ENCODE measurements around the gene NEUROD2.

Gene NEUROD2

GRCh38 chr17:39636587-39636926 lies 28.8 kb upstream of the NEUROD2 start:
- TF ChIP-seq CTCF (IDR thresholded peaks at IDR 0.05; ENCODE audit: borderline replicate concordance, insufficient read depth, low read depth, low read length): no peak
- peak overlapping the region; percentile 84 for H3K4me3 ChIP-seq (ENCODE audit: low read depth, low read length)

GRCh38 chr17:39635614-39636176 lies 28.0 kb upstream of the NEUROD2 start:
- H3K4me3 ChIP-seq (ENCODE audit: low read depth, low read length): no peak overlapping the region
- TF ChIP-seq CTCF (IDR thresholded peaks at IDR 0.05; ENCODE audit: borderline replicate concordance, insufficient read depth, low read depth, low read length): no peak

- peak; percentile 56; the same call in 1 of the 2 replicates for TF ChIP-seq CTCF (IDR thresholded peaks at IDR 0.05; ENCODE audit: borderline replicate concordance, insufficient read depth, low read depth, low read length)
- H3K4me3 ChIP-seq (ENCODE audit: low read depth, low read length): no peak overlapping the region
These were observed 26.7 kb upstream of the NEUROD2 start for GRCh38 chr17:39634384-39634871.

- no peak overlapping the region for H3K4me3 ChIP-seq (ENCODE audit: low read depth, low read length)
These were observed 26.0 kb upstream of the NEUROD2 start for GRCh38 chr17:39633570-39634183.

GRCh38 chr17:39632153-39632941 lies 24.6 kb upstream of the NEUROD2 start:
- TF ChIP-seq CTCF (IDR thresholded peaks at IDR 0.05; ENCODE audit: borderline replicate concordance, insufficient read depth, low read depth, low read length): no peak
- H3K4me3 ChIP-seq (ENCODE audit: low read depth, low read length): no peak overlapping the region

More at GRCh38 chr17:39633570-39634183, 26.0 kb upstream of the NEUROD2 start:
- TF ChIP-seq CTCF (IDR thresholded peaks at IDR 0.05; ENCODE audit: borderline replicate concordance, insufficient read depth, low read depth, low read length): no peak

- TF ChIP-seq CTCF (IDR thresholded peaks at IDR 0.05; ENCODE audit: borderline replicate concordance, insufficient read depth, low read depth, low read length): no peak
- no peak overlapping the region for H3K4me3 ChIP-seq (ENCODE audit: low read depth, low read length)
These were observed 23.7 kb upstream of the NEUROD2 start for GRCh38 chr17:39631403-39631802.

Data from GM12875 (cell line).